HCT116 (cell line): ENCODE data around the gene PICK1. TPM values are rescaled to one million over a fixed set of nuclear protein-coding genes. Genes with fewer than 3 reads are reported as not detected.

Source experiments
- ATAC-seq: fragments of 200-7000 bp; cut with Tn5 transposase; 2 replicates; pipeline ENCODE4 v1.9.1; 2020; ENCODE audit warnings: mild to moderate bottlenecking, moderate library complexity
- BruUV-seq: library from RNA; stranded (reverse); fragments of 400-500 nt; replicated peaks from 2 replicates; lab custom pipeline; 2021; lab: Mats Ljungman, UMichigan
- CTCF ChIA-PET: fragments of 300-600 bp; sonication (Branson Sonifier 250); formaldehyde crosslinking; loops from one replicate; lab custom pipeline; 2021; ENCODE audit warnings: antibody characterized with exemption; lab: Charles Lee
- POLR2A ChIA-PET: fragments of 300-600, 350-600 bp; sonication (Branson Sonifier 250); formaldehyde crosslinking; loops from one replicate; lab custom pipeline; 2021; ENCODE audit warnings: antibody characterized with exemption; lab: Charles Lee
- RAD21 ChIA-PET, 2 experiments: fragments of 300-600 bp; sonication (Branson Sonifier 250); formaldehyde crosslinking; loops; one replicate each; lab custom pipeline; 2023; ENCODE audit warnings: low total read pairs in 2 of 2; ENCODE audit not compliant: uncharacterized antibody in 2 of 2, unreplicated experiment in 2 of 2, low non-redundant PET in 1 of 2; lab: Charles Lee
- DNase-seq: peaks from one replicate; pipeline ENCODE4 v3.0.0-alpha.2; 2010; ENCODE audit warnings: low read depth, low spot score
- H2AFZ ChIP-seq: fragments of 200-600 bp; shearing (Covaris generic), sonication (generic); 2 replicates; pipeline ENCODE4 v1.6.1; 2017; ENCODE audit warnings: low read depth, mixed run types, mixed read lengths, antibody characterized with exemption, low read length; ENCODE audit not compliant: poor library complexity, severe bottlenecking
- H3K27ac ChIP-seq: 2 replicates; pipeline ENCODE4 v1.5.1; 2012; ENCODE audit warnings: low read depth, low read length
- H3K27me3 ChIP-seq: fragments of 200-600 bp; sonication (generic); 2 replicates; pipeline ENCODE4 v1.6.1; 2016; ENCODE audit warnings: mixed run types, low read length, mixed read lengths; ENCODE audit not compliant: insufficient read depth
- H3K36me3 ChIP-seq, 2 experiments: fragments of 200-500 bp in 1 of 2; fragments of 200-600 bp in 1 of 2; sonication (Bioruptor generic) in 1 of 2; sonication (generic) in 1 of 2; 2 replicates each; pipeline versions ENCODE4 v1.5.1 to v1.6.1; 2014 to 2016; ENCODE audit warnings: low read length in 2 of 2, inconsistent platforms in 1 of 2, mixed read lengths in 1 of 2, mixed run types in 1 of 2; ENCODE audit not compliant: insufficient read depth in 2 of 2, control insufficient read depth in 1 of 2
- H3K4me1 ChIP-seq, 2 experiments: fragments of 200-600 bp in 1 of 2; sonication (generic) in 1 of 2; 2 replicates each; pipeline versions ENCODE4 v1.5.1 to v1.6.1; 2012 to 2017; ENCODE audit warnings: low read length in 2 of 2, inconsistent platforms in 1 of 2, mild to moderate bottlenecking in 1 of 2, mixed read lengths in 1 of 2, mixed run types in 1 of 2, moderate library complexity in 1 of 2; ENCODE audit not compliant: insufficient read depth in 2 of 2, control insufficient read depth in 1 of 2
- H3K4me2 ChIP-seq: fragments of 200-600 bp; sonication (generic); 2 replicates; pipeline ENCODE4 v1.6.1; 2017; ENCODE audit warnings: mixed run types, low read length, mixed read lengths
- H3K4me3 ChIP-seq, 2 experiments: fragments of 200-600 bp in 1 of 2; sonication (generic) in 1 of 2; replicated peaks in 1 of 2; 2 replicates each; pipeline ENCODE4 v1.5.1; 2011 to 2016; ENCODE audit warnings: low read length in 2 of 2, control low read depth in 1 of 2, low read depth in 1 of 2, mild to moderate bottlenecking in 1 of 2, mixed read lengths in 1 of 2, mixed run types in 1 of 2
- H3K79me2 ChIP-seq: fragments of 200-600 bp; sonication (generic); 2 replicates; pipeline ENCODE4 v1.6.1; 2017; ENCODE audit warnings: mild to moderate bottlenecking, mixed run types, low read length, moderate library complexity, mixed read lengths; ENCODE audit not compliant: insufficient read depth
- H3K9ac ChIP-seq: fragments of 200-600 bp; sonication (generic); 2 replicates; pipeline ENCODE4 v1.6.1; 2016; ENCODE audit warnings: low read length, mixed read lengths
- H3K9me2 ChIP-seq: fragments of 200-600 bp; sonication (generic), shearing (Covaris generic); 2 replicates; pipeline ENCODE4 v1.6.1; 2017; ENCODE audit warnings: mixed run types, mild to moderate bottlenecking, moderate library complexity; ENCODE audit not compliant: insufficient read depth
- H3K9me3 ChIP-seq, 2 experiments: fragments of 200-500 bp in 1 of 2; fragments of 200-600 bp in 1 of 2; sonication (Bioruptor generic) in 1 of 2; sonication (generic) in 1 of 2; 2 replicates each; pipeline ENCODE4 v1.6.1; 2014 to 2017; ENCODE audit warnings: low read length in 2 of 2, mixed read lengths in 2 of 2, inconsistent platforms in 1 of 2, low read depth in 1 of 2, mild to moderate bottlenecking in 1 of 2, mixed run types in 1 of 2, moderate library complexity in 1 of 2; ENCODE audit not compliant: control insufficient read depth in 1 of 2, insufficient read depth in 1 of 2
- H4K20me1 ChIP-seq: fragments of 200-600 bp; sonication (generic), shearing (Covaris generic); 2 replicates; pipeline ENCODE4 v1.6.1; 2017; ENCODE audit warnings: mixed run types, mild to moderate bottlenecking, moderate library complexity; ENCODE audit not compliant: insufficient read depth
- CEBPB ChIP-seq: IDR thresholded peaks from 2 replicates; pipeline ENCODE4 v1.6.1; 2012; ENCODE audit warnings: low read depth
- CTCF ChIP-seq, 3 experiments: fragments of 200-600 bp in 1 of 3; sonication (generic) in 1 of 3; IDR thresholded peaks in 2 of 3; conservative IDR thresholded peaks in 1 of 3; 2 replicates each; pipeline ENCODE4 v1.5.1; 2012 to 2017; ENCODE audit warnings: low read depth in 2 of 3, low read length in 2 of 3, antibody characterized with exemption in 1 of 3, borderline replicate concordance in 1 of 3, control low read depth in 1 of 3, mild to moderate bottlenecking in 1 of 3, mixed read lengths in 1 of 3, mixed run types in 1 of 3, moderate library complexity in 1 of 3; ENCODE audit not compliant: insufficient read depth in 1 of 3
- ELF1 ChIP-seq: IDR thresholded peaks from 2 replicates; pipeline ENCODE4 v1.6.1; 2012; ENCODE audit warnings: low read depth, borderline replicate concordance
- EZH2 ChIP-seq: fragments of 200-600 bp; sonication (generic); IDR thresholded peaks from 2 replicates; pipeline ENCODE4 v1.6.1; 2017; ENCODE audit warnings: antibody characterized with exemption, mixed run types
- FOSL1 ChIP-seq: IDR thresholded peaks from 2 replicates; pipeline ENCODE4 v1.6.1; 2012; ENCODE audit warnings: low read depth
- REST ChIP-seq: IDR thresholded peaks from 2 replicates; pipeline ENCODE4 v1.6.1; 2012; ENCODE audit warnings: low read depth
- SRF ChIP-seq: IDR thresholded peaks from 2 replicates; pipeline ENCODE4 v1.6.1; 2012; ENCODE audit warnings: low read depth
- ZFX ChIP-seq: fragments of 450-650 bp; IDR thresholded peaks from 2 replicates; pipeline ENCODE4 v1.6.1; 2017
- intact Hi-C: fragments of 100-400 bp; cut with micrococcal nuclease; formaldehyde crosslinking; loops from 2 replicates; pipeline ENCODE4 v1.10.0; 2022
- total RNA-seq: library from RNA; stranded (reverse); gene quantifications from one replicate; pipeline ENCODE4 v1.2.1, GENCODE V29; 2021; ENCODE audit not compliant: unreplicated experiment
- TF ChIP-seq, protein P1 (sequence below): IDR thresholded peaks from 2 replicates; pipeline ENCODE4 v1.6.1; 2012
- TF ChIP-seq, protein P2 (sequence below): IDR thresholded peaks from 2 replicates; pipeline ENCODE4 v1.6.1; 2012

The PICK1 gene
- total RNA-seq, 1 experiment from 2014 or later, result 40.0 TPM

DNA sequence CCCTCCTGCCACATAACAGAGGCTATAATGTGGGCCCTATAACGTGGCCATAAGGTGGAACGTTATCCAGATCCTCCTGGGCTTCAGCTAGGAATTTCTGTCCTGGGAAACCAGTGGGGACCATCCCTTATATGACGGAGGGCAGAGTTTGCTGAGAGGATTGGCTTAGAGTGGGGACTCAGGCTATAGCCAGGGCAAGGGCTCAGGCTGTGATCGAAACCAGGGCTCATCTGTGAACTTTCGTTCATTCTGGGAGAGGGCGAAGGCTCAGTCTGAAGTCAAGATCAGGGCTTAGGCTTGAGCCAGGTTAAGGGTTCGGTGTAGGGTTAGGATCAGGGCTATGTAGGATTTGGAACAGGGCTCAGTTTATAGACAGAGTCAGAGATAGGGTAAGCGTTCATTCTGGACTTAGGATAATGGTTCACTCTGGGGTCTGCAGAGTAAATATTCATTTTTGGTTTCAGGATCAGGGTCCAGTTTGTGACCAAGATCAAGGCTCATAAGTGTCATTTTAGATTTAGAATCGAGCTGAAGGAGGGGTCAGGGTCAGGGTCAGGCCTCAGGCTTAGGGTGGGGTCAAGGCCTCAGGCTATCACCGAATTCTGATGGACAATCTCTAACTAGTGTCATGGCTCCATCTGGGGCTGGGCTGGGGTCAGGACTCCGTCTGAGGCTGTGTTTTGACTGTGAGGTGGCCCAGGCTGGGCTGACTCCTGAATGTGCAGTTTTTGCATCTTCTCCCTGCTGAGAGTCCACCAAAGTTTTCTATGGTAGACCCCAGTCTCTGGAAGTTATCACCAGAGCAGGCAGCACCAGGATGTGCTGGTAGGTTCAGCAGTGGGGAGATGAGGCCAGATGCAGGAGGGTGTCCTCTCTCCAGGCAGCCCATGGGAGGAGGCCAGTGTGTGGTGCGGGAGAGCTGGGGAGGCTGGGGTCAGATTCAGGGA is 39.0 kb upstream of the PICK1 start (continued):
- TF ChIP-seq CTCF (IDR thresholded peaks at IDR 0.05 in 2 of 3, conservative IDR thresholded peaks at IDR 0.05 in 1 of 3; ENCODE audit: borderline replicate concordance in 1 of 3, insufficient read depth in 1 of 3, low read depth in 2 of 3, low read length in 2 of 3) (no peak), REST (no peak)

DNA sequence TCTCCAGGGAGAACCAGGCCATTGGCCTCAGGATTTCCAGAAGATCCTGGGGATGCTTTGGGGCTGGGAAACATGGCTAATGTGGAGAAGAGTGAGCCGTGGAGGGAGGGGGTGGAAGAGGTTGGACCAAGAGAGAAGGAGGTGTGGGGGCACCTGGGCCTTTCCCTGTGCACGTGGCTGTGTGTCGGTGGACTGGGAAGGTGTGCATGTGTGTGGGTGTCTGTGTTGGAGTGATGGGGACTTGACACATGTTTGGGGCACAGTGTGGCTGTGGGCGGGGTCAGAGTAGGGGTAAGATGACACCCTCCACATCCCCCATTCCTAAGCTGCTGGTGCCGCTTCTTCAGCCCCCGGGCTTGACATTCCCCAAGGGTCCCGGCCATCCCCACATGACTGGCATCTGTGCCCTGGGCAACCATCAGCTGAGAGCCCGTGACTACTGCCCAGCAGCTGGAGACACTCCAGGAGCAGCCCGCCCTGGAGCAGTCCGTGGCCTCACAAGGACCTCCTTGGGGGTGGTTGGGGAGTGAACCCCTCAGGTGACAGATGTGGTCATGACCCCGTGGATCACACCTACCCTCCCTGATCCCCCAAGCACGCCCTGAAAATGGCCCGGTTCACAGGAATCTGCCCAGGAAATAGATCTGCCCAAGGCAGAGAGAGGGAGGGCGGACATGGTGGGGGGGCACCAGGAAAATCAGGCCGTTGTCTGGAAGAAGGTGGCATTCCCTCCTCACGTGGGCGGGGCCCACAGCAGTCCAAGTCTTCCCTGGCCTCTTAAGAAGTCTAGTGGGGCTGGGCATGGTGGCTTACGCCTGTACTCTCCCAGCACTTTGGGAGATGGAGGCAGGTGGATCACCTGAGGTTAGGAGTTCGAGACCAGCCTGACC is 38.0 kb upstream of the PICK1 start:
- H4K20me1 ChIP-seq, result no peaks in the 10 kb centered on the region
- ATAC-seq, result no peak
- TF ChIP-seq FOSL1, result no peak
- TF ChIP-seq ELF1, result no peak
- TF ChIP-seq EZH2, result no peak
- TF ChIP-seq SRF, result no peak
- no peak for TF ChIP-seq ZFX
- TF ChIP-seq CEBPB, result no peak
- TF ChIP-seq, protein P1, sequence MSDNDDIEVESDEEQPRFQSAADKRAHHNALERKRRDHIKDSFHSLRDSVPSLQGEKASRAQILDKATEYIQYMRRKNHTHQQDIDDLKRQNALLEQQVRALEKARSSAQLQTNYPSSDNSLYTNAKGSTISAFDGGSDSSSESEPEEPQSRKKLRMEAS, result no peak
- TF ChIP-seq, protein P2, sequence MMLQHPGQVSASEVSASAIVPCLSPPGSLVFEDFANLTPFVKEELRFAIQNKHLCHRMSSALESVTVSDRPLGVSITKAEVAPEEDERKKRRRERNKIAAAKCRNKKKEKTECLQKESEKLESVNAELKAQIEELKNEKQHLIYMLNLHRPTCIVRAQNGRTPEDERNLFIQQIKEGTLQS, result no peak
- no peaks in the 10 kb centered on the region for H3K79me2 ChIP-seq
- intact Hi-C loops, result no loop called here
- ChIA-PET RAD21 (no interaction called here), POLR2A (no interaction called here), CTCF (no interaction called here)
- no peaks in the 10 kb centered on the region for H3K9me3 ChIP-seq
- H3K9me2 ChIP-seq, result no peaks in the 10 kb centered on the region
- no TSS peak for BruUV-seq
- no peak overlapping the region for H3K9ac ChIP-seq
- no peak overlapping the region for H3K4me3 ChIP-seq
- H3K36me3 ChIP-seq, result no peaks in the 10 kb centered on the region
- no peak overlapping the region for H2AFZ ChIP-seq
- no peak for DNase-seq
- H3K4me1 ChIP-seq, result peaks cover 7 to 18% of the 10 kb centered on the region in 2 experiments; a peak in 3 of 4 replicates
- no peak overlapping the region for H3K4me2 ChIP-seq
- no peak overlapping the region for H3K27ac ChIP-seq
- H3K27me3 ChIP-seq, result no peaks in the 10 kb centered on the region
